CD14-positive monocyte (primary cell): ENCODE results near the gene KCNK3. TPM values are rescaled to one million over a fixed set of nuclear protein-coding genes. Genes with fewer than 3 reads are reported as not detected.

Source experiments
- DNase-seq, 3 donors: peaks; one replicate each; pipeline ENCODE4 v3.0.0-alpha.2; 2011 to 2022
- H2AFZ ChIP-seq: 2 replicates; pipeline ENCODE4 v1.6.0; 2012; ENCODE audit warnings: mild to moderate bottlenecking, low read depth, low read length, inconsistent platforms; ENCODE audit not compliant: insufficient read depth, poor library complexity, severe bottlenecking
- H3K27ac ChIP-seq, 2 donors: 1 replicate in 1 of 2; 2 replicates in 1 of 2; pipeline ENCODE4 v1.5.1; 2012 to 2013; ENCODE audit warnings: low read length in 2 of 2, control low read depth in 1 of 2, inconsistent platforms in 1 of 2, low read depth in 1 of 2, mild to moderate bottlenecking in 1 of 2
- H3K27me3 ChIP-seq, 2 donors: one replicate each; pipeline versions ENCODE4 v1.6.0 to v1.6.1; 2011 to 2013; ENCODE audit warnings: low read length in 2 of 2; ENCODE audit not compliant: control insufficient read depth in 2 of 2, insufficient read depth in 2 of 2
- H3K36me3 ChIP-seq, 2 donors: replicated peaks in 1 of 2; 1 replicate in 1 of 2; 2 replicates in 1 of 2; pipeline versions ENCODE4 v1.5.1 to v1.6.1; 2012 to 2013; ENCODE audit warnings: low read length in 2 of 2, control low read depth in 1 of 2, inconsistent platforms in 1 of 2, mild to moderate bottlenecking in 1 of 2; ENCODE audit not compliant: insufficient read depth in 2 of 2, control insufficient read depth in 1 of 2
- H3K4me1 ChIP-seq, 2 donors: 1 replicate in 1 of 2; 2 replicates in 1 of 2; pipeline versions ENCODE4 v1.5.1 to v1.6.1; 2012 to 2013; ENCODE audit warnings: low read length in 2 of 2, control low read depth in 1 of 2, inconsistent platforms in 1 of 2, mild to moderate bottlenecking in 1 of 2, moderate library complexity in 1 of 2; ENCODE audit not compliant: insufficient read depth in 2 of 2, control insufficient read depth in 1 of 2
- H3K4me2 ChIP-seq: replicated peaks from 2 replicates; pipeline ENCODE3; 2012; ENCODE audit warnings: low read length, moderate library complexity, mild to moderate bottlenecking; ENCODE audit not compliant: poor library complexity, severe bottlenecking; ENCODE audit errors: extremely low read depth
- H3K4me3 ChIP-seq, 3 experiments: fragments of 200-600 bp in 1 of 3; sonication (generic) in 1 of 3; replicated peaks in 1 of 3; 1 replicate in 2 of 3; 2 replicates in 1 of 3; pipeline ENCODE4 v1.5.1; 2011 to 2013; ENCODE audit warnings: low read length in 3 of 3, mild to moderate bottlenecking in 3 of 3, control low read depth in 2 of 3, low read depth in 2 of 3, inconsistent platforms in 1 of 3, moderate library complexity in 1 of 3
- H3K79me2 ChIP-seq: 2 replicates; pipeline ENCODE4 v1.6.0; 2012; ENCODE audit warnings: mild to moderate bottlenecking, control low read depth, inconsistent platforms, low read length, moderate library complexity; ENCODE audit not compliant: insufficient read depth
- H3K9ac ChIP-seq: 2 replicates; pipeline ENCODE4 v1.6.0; 2017; ENCODE audit warnings: low read length, mild to moderate bottlenecking; ENCODE audit not compliant: insufficient read depth, poor library complexity, severe bottlenecking
- H3K9me3 ChIP-seq, 2 donors: replicated peaks in 1 of 2; 1 replicate in 1 of 2; 2 replicates in 1 of 2; pipeline versions ENCODE4 v1.5.1 to v1.6.1; 2012 to 2013; ENCODE audit warnings: low read length in 2 of 2, control low read depth in 1 of 2; ENCODE audit not compliant: control insufficient read depth in 1 of 2, insufficient read depth in 1 of 2
- H4K20me1 ChIP-seq: 2 replicates; pipeline ENCODE4 v1.6.0; 2012; ENCODE audit warnings: mild to moderate bottlenecking, low read length, control low read depth, moderate library complexity; ENCODE audit not compliant: insufficient read depth
- H3K27ac Mint-ChIP-seq, 7 donors: one replicate each; pipeline ENCODE4 v1.8.0; 2020; ENCODE audit warnings: mild to moderate bottlenecking in 7 of 7, mixed read lengths in 7 of 7, moderate library complexity in 6 of 7, inconsistent platforms in 2 of 7
- H3K27me3 Mint-ChIP-seq, 3 donors: one replicate each; pipeline ENCODE4 v1.8.0; 2021 to 2022; ENCODE audit warnings: low read depth in 3 of 3, mild to moderate bottlenecking in 3 of 3, mixed read lengths in 3 of 3, moderate library complexity in 3 of 3, inconsistent platforms in 1 of 3
- H3K36me3 Mint-ChIP-seq, 2 donors: one replicate each; pipeline ENCODE4 v1.8.0; 2020; ENCODE audit warnings: mixed read lengths in 2 of 2, inconsistent platforms in 1 of 2, mild to moderate bottlenecking in 1 of 2
- H3K4me1 Mint-ChIP-seq: one replicate; pipeline ENCODE4 v1.8.0; 2020; ENCODE audit warnings: mild to moderate bottlenecking, mixed read lengths
- H3K4me3 Mint-ChIP-seq, 2 donors: one replicate each; pipeline ENCODE4 v1.8.0; 2020; ENCODE audit warnings: mild to moderate bottlenecking in 2 of 2, mixed read lengths in 2 of 2, moderate library complexity in 1 of 2
- H3K9me3 Mint-ChIP-seq, 7 donors: one replicate each; pipeline ENCODE4 v1.8.0; 2020 to 2022; ENCODE audit warnings: mixed read lengths in 7 of 7, mild to moderate bottlenecking in 6 of 7, moderate library complexity in 6 of 7, inconsistent platforms in 2 of 7
- WGBS: methylation state at CpG from one replicate; pipeline ENCODE4 v1.1.5; 2013; ENCODE audit warnings: missing lambda C conversion rate; ENCODE audit not compliant: insufficient coverage; 5-methylcytosine and 5-hydroxymethylcytosine counted together
- intact Hi-C, 2 donors: fragments of 100-400 bp; cut with micrococcal nuclease; formaldehyde crosslinking; loops; one replicate each; pipeline versions ENCODE4 v1.15.0 to v1.15.1; 2023
- polyA plus RNA-seq, 3 donors: library from polyadenylated mRNA; depleted of rRNA in 1 of 3; unstranded in 2 of 3; stranded (reverse) in 1 of 3; fragments of 300-500 nt in 2 of 3; fragments of >200 nt in 1 of 3; fragmentation: Illumina TruSeq in 2 of 3; gene quantifications; 1 replicate in 2 of 3; 2 replicates in 1 of 3; pipeline ENCODE4 v1.2.3, GENCODE V29; 2012 to 2021
- TF ChIP-seq, protein P1 (sequence below): fragments of 200-600 bp; IDR thresholded peaks from one replicate; pipeline ENCODE4 v1.8.0; 2022; ENCODE audit warnings: antibody characterized with exemption, mild to moderate bottlenecking

KCNK3 gene
- polyA plus RNA-seq, 3 donors: not detected

DNA sequence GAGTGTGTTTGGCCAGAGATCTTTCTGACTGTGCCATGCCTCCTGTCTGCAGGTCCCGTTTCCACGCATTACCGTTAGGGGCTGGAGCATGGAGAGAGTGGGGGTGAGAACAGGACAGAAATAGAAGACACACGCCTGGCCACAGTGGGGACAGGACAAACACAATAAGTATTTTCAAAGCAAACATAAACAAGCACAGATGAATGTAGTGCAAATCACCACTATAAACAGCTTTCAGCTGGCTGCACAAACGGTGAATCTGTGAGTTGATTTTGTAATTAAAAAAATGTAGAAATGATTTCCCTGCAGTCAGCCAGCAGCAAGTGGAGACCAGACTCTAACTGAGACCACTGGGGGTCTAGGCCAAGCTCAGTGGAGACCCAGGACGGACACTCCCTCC is 6.8 kb downstream of the KCNK3 start:
- Histone ChIP-seq H2AFZ (no peak overlapping the region), H3K4me3 (no peak overlapping the region), H3K4me2 (no peak overlapping the region), H3K36me3 (no peaks in the 10 kb centered on the region), H3K27ac (no peak overlapping the region), H3K79me2 (no peaks in the 10 kb centered on the region), H3K9ac (no peak overlapping the region), H3K4me1 (no peaks in the 10 kb centered on the region), H3K27me3 (peaks cover 8 to 21% of the 10 kb centered on the region in 2 donors), H3K9me3 (peaks cover 0 to under 1% of the 10 kb centered on the region in 2 donors), H4K20me1 (no peaks in the 10 kb centered on the region)
- 77% methylated on average over 1 of the region's 6 CpGs for WGBS
- Mint-ChIP-seq H3K27ac (no peak overlapping the region), H3K4me1 (no peaks in the 10 kb centered on the region), H3K9me3 (peaks cover 0 to 3% (median 0%) of the 10 kb centered on the region in 7 donors), H3K36me3 (no peaks in the 10 kb centered on the region), H3K27me3 (peaks cover 16 to 38% (median 31%) of the 10 kb centered on the region in 3 donors), H3K4me3 (no peak overlapping the region)
- intact Hi-C loops: no loop called here
- no peak for DNase-seq
- TF ChIP-seq, protein P1, sequence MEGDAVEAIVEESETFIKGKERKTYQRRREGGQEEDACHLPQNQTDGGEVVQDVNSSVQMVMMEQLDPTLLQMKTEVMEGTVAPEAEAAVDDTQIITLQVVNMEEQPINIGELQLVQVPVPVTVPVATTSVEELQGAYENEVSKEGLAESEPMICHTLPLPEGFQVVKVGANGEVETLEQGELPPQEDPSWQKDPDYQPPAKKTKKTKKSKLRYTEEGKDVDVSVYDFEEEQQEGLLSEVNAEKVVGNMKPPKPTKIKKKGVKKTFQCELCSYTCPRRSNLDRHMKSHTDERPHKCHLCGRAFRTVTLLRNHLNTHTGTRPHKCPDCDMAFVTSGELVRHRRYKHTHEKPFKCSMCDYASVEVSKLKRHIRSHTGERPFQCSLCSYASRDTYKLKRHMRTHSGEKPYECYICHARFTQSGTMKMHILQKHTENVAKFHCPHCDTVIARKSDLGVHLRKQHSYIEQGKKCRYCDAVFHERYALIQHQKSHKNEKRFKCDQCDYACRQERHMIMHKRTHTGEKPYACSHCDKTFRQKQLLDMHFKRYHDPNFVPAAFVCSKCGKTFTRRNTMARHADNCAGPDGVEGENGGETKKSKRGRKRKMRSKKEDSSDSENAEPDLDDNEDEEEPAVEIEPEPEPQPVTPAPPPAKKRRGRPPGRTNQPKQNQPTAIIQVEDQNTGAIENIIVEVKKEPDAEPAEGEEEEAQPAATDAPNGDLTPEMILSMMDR: no peak

DNA sequence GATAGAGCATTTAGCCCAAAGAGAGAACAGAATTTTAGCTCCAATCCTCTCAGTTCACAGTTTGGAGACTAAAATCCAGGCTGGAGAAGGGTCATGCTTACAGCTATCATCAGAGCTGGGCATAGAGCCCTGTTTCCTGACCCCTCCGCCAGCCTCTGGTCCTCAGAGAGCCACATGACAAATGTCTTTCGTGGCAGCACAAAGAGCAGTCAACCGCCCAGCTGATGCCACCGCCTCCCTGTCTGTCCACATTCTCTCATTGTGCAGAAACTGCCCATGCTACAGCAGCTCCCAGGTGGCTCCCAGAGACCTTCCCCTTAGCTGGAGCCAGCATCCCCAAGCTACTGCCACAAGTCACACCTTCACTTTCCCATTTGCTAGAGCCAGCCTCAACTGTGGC is 7.6 kb downstream of the KCNK3 start:
- Mint-ChIP-seq H3K36me3 (no peaks in the 10 kb centered on the region), H3K4me1 (no peaks in the 10 kb centered on the region), H3K27ac (peak overlapping the region in 1 of 7 donors; percentile 41), H3K9me3 (no peaks in the 10 kb centered on the region), H3K4me3 (no peak overlapping the region), H3K27me3 (peaks cover 8 to 30% (median 24%) of the 10 kb centered on the region in 3 donors)
- Histone ChIP-seq H3K4me2 (no peak overlapping the region), H3K4me3 (no peak overlapping the region), H4K20me1 (no peaks in the 10 kb centered on the region), H3K79me2 (no peaks in the 10 kb centered on the region), H2AFZ (no peak overlapping the region), H3K9me3 (no peaks in the 10 kb centered on the region), H3K36me3 (no peaks in the 10 kb centered on the region), H3K9ac (no peak overlapping the region), H3K27ac (no peak overlapping the region), H3K4me1 (no peaks in the 10 kb centered on the region), H3K27me3 (peaks cover under 1 to 13% of the 10 kb centered on the region in 2 donors)
- DNase-seq: no peak
- TF ChIP-seq, protein P1: no peak
- 84% methylated on average over 4 of the region's 4 CpGs for WGBS
- intact Hi-C loops: no loop called here
